Raji (cell line): Measurements from ENCODE around the gene DCDC2.

Experiments used
- POLR2A ChIP-seq: IDR thresholded peaks from 2 replicates; pipeline ENCODE4 v1.6.1; 2011; ENCODE audit warnings: low read depth, low read length, control low read depth; ENCODE audit not compliant: insufficient read depth

The DCDC2 gene

DNA sequence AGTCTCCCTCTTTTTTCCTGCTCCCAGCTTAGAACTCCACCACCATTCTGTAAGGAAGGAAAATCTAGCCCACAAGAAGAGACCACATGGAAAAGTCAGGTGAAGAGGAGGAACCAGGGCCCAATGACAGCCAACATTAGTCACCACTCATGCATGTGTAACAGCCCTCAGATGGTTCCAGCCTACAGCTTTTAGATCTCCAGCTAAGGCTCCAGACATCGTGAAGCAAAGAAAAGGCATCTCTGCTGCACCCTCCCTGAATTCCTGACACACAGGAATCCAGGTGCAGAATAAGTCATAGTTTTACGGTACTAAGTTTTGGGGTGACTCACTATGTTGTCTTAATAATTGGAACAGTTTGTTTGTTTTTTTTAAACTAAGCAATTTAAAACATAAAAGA lies 25.5 kb downstream of the DCDC2 start:
- no peak for TF ChIP-seq POLR2A

- no peak for TF ChIP-seq POLR2A
Observed at GRCh38 chr6:24330137-24330732, 27.6 kb downstream of the DCDC2 start.

DNA sequence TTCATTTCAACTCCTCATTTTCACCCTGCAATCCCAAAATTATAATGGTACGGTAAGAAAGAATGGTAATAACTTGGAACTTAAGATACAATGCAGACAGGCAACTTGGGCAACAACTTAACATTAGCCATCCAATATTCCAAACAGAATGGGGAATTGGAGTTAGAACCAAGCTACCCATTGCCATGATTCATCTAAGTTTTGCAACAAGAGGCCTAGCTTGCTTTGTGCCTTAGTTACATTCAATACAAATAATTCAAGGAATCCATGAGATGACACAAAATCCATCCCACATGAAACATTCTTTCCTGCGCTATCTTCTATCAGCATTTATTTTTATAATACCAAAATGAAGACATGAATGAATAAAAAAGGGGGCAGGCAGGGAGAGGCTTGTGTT lies 28.4 kb downstream of the DCDC2 start:
- TF ChIP-seq POLR2A: no peak

DNA sequence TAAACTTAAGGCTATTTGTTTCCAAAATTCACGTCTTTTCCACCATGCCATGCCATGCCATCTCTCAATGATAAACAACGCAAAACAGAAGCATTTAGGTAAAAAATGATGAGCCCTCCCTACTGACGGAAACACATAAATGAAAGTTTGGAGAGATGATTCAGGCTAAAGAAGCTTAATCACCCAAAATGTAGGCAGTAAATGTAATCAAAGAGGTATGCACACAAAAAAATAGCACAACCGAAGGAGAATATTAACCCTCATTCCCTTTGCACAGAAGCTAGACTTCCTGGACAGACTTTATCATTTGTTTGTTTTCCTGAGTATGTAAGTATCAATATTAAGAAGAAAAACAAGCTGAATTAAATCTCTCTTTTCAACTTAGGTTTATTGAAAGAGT lies 28.8 kb downstream of the DCDC2 start:
- TF ChIP-seq POLR2A: no peak

DNA sequence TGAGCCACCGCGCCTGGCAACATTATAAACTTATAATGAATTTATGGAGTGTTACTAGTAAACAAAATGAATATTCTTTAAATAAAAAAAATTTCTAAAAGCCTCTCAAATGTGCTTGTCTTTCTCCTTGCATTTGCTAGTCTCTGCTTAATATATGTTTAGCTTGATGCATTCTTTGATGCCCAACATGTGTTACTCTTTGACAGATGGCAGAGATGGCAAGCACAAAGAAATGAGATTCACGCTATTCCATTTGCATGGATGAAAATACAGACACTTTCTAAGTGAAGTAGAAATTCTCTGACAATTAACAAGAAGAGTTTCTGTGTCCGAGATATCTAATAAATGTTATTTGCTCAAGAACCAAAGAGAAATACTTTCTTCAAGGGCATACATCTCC lies 30.1 kb downstream of the DCDC2 start:
- TF ChIP-seq POLR2A: no peak

GRCh38 chr6:24325978-24326377 lies 31.9 kb downstream of the DCDC2 start:
- TF ChIP-seq POLR2A: no peak

DNA sequence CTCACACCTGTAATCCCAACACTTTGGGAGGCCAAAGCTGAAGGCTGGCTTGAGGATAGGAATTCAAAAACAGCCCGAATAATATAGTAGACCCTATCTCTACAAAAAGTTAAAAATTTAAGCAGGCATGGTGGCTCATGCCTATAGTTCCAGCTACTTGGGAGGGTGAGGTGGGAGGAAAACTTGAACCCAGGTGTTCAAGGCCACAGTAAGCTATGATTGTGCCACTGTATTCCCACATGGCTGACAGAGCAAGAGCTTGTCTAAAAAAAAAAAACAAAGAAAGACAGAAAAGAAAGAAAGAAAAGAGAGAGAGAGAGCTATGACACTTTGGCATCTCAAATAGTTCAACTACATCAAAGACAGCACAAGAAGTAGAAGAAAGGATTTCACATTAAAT lies 33.2 kb downstream of the DCDC2 start:
- no peak for TF ChIP-seq POLR2A

DNA sequence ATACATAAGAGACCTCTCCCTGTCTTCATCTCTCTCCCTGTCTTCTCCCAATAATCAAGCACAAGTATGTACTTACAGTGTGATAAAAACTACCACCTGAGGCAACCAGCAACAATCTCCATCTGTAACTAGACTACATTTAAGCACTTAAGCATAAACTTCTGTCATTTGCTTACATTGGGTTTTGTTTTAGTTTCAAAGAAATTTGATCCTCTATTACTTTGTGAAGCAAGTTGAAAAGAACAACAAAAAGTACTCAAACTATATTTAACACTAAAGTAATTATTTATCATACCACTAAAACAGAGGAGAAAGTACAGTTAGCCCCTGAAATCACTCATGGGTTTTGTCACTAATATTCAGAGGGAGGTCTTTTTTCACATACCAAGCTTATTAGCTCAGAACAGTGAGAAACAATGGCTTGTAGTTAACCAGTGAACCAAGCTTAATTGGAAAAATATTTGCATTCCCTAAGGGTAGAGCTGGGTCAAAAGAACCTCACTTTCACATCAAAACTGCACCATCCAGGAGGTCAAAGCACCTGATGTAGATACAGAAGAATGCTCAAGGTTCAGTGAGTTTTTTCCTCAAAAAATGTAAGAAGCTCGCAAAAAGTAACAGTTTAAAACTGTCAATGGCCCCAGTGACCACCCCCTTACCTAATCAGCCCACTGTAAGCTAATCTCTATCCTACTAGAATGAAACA lies 34.1 kb downstream of the DCDC2 start:
- no peak for TF ChIP-seq POLR2A

DNA sequence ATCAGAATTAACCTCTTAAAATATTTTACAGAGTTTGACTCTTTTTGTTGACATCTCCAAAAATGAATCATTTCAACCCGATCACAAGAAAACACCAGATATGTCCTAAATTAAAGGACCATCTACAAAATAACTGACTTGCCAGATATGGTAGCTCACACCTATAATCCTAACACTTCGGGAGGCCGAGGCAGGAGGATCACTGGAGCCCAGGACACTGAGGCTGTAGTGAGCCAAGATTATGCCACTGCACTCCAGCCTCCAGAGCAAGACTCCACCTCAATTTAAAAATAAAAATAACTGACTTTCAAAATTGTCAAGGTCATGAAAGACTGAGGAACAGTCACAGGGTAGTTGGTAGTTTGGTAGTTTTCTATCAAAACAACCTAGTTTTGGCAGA lies 34.9 kb downstream of the DCDC2 start:
- TF ChIP-seq POLR2A: no peak

DNA sequence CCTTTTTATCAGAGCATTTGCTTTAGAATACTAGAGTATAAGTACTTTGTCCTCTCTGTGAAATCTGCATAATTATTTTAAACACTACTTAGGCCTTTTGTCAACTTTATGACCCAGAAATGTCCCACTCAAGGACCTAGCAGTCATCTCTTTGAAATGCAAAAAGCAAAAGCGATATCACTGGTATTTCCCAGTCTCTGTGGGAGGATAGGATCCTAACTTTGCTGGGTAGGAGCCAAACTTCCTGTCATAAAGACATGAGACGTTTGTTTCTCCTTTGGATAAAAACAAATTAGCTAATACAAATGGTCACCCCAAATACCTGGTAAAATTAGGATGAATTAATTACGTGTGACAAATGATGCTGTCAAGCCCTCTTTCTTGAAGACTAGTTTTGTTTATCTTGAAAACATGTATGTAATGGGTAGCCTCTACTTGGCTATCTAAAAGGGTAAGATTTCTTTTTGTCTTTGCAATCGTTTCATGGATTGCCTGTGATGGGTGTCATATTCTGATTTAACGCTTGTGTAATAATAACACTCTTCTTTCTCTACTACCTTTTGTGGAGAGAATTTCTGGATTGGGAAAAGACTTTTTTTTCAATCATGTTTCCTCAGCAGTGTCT lies 36.2 kb downstream of the DCDC2 start:
- TF ChIP-seq POLR2A: no peak

GRCh38 chr6:24313251-24314141 lies 44.4 kb downstream of the DCDC2 start:
- no peak for TF ChIP-seq POLR2A

GRCh38 chr6:24307881-24308280 lies 50.0 kb downstream of the DCDC2 start:
- no peak for TF ChIP-seq POLR2A

DNA sequence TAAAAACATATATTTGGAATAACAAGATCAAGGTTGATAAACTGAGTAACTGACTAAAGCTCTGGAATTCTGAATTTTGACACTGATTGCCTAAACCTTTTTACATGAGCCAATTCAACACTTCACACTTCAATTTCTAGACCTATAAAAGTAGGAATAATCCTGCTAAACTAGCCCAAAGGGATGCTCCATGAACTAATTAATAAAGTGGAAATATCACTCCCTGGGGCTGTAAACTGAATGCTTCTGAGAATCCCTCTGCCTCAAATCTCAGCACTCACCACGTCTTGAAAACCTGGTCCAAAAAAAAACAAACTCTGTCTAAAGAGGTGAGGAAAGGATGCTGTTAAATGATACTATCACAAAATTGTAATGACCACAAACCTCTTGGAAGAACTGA lies 50.9 kb downstream of the DCDC2 start:
- no peak for TF ChIP-seq POLR2A

DNA sequence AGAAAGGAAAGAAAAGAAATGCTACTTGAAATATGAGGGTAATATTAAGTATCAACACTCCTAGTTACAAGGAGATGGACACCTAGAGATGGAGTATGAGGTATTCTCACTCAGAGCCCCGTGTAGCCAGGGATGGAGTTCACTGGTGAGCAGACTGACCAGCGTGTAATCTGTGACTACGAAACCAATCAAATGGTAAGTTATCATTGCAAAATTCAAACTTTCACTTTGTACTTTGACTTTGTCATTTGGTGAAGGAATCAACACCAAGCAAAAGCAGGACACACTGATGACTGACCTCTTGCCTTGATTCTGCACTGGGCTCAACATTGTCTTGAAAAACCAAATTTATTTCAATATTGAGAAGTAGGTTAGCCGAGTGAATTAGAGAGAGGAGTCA lies 51.8 kb downstream of the DCDC2 start:
- no peak for TF ChIP-seq POLR2A

GRCh38 chr6:24296944-24297343 lies 60.9 kb downstream of the DCDC2 start:
- no peak for TF ChIP-seq POLR2A

DNA sequence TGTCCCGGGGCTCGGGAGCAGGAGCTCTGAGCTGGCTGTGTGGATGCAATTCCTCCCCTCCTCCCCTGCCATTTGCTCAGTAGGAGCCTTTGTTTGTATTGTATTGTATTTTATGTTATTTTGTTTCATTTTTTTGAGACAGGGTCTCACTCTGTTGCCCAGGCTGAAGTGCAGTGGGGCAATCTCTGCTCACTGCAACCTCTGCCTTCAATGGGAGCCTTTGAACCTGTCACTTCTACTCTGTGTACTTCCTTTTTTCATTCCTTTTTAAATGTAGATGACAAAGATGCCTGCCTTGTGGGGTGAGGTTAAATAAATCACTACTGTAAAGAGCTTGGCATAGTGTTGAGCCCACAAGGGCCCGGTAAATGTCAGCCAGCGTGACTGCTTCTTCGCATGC lies 70.6 kb downstream of the DCDC2 start:
- no peak for TF ChIP-seq POLR2A

DNA sequence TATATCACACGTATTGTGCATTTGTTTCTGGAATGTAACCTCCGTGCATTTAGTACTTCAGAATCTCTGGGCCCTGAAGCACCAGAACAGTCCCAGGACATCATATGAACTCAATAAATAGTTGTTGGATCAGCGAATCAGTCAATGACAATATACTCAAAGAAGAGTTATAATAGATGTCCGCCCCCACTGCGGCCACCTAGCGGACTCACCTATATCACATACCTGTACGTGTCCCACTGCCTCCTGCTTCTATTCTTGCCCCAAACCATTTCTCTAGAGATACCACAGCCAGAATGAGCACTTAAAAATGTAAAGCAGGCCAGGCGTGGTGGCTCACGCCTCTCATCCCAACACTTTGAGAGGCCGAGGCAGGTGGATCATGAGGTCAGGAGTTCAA lies 73.9 kb downstream of the DCDC2 start:
- TF ChIP-seq POLR2A: no peak
